ENCODE results near the gene ATP1B1. TPM values are rescaled to one million over a fixed set of nuclear protein-coding genes. Genes with fewer than 3 reads are reported as not detected.

Gene ATP1B1
- total RNA-seq, 1 donor from 2014 or later, result 77.3 TPM

- H3K27me3 ChIP-seq (ENCODE audit: control insufficient read depth, insufficient read depth, low read length), result no peaks in the 10 kb centered on the region
- no peak for TF ChIP-seq CTCF (IDR thresholded peaks at IDR 0.05; ENCODE audit: insufficient read depth, low read length, poor library complexity, severe bottlenecking)
- DNase-seq (ENCODE audit: low read depth), result no peak
- no peaks in the 10 kb centered on the region for H3K36me3 ChIP-seq (ENCODE audit: control insufficient read depth, insufficient read depth, low read length)
- no peak overlapping the region for H3K4me3 ChIP-seq (ENCODE audit: low read depth, low read length)
Measured at GRCh38 chr1:169098380-169098779, 8.1 kb upstream of the ATP1B1 start.

GRCh38 chr1:169099561-169099960 is 6.9 kb upstream of the ATP1B1 start:
- DNase-seq (ENCODE audit: low read depth), result no peak
- no peaks in the 10 kb centered on the region for H3K27me3 ChIP-seq (ENCODE audit: control insufficient read depth, insufficient read depth, low read length)
- no peak for TF ChIP-seq CTCF (IDR thresholded peaks at IDR 0.05; ENCODE audit: insufficient read depth, low read length, poor library complexity, severe bottlenecking)
- H3K4me3 ChIP-seq (ENCODE audit: low read depth, low read length), result no peak overlapping the region
- H3K36me3 ChIP-seq (ENCODE audit: control insufficient read depth, insufficient read depth, low read length), result no peaks in the 10 kb centered on the region

- TF ChIP-seq CTCF (IDR thresholded peaks at IDR 0.05; ENCODE audit: insufficient read depth, low read length, poor library complexity, severe bottlenecking), result no peak
- no peaks in the 10 kb centered on the region for H3K27me3 ChIP-seq (ENCODE audit: control insufficient read depth, insufficient read depth, low read length)
- DNase-seq (ENCODE audit: low read depth), result no peak
- H3K4me3 ChIP-seq (ENCODE audit: low read depth, low read length), result no peak overlapping the region
- no peaks in the 10 kb centered on the region for H3K36me3 ChIP-seq (ENCODE audit: control insufficient read depth, insufficient read depth, low read length)
Measured at GRCh38 chr1:169100208-169100607, 6.3 kb upstream of the ATP1B1 start.

- no peaks in the 10 kb centered on the region for H3K36me3 ChIP-seq (ENCODE audit: control insufficient read depth, insufficient read depth, low read length)
- no peak for TF ChIP-seq CTCF (IDR thresholded peaks at IDR 0.05; ENCODE audit: insufficient read depth, low read length, poor library complexity, severe bottlenecking)
- DNase-seq (ENCODE audit: low read depth), result no peak
Measured at GRCh38 chr1:169100651-169101088, 5.8 kb upstream of the ATP1B1 start.

GRCh38 chr1:169102567-169102966 is 3.9 kb upstream of the ATP1B1 start:
- no peak for DNase-seq (ENCODE audit: low read depth)
- no peaks in the 10 kb centered on the region for H3K27me3 ChIP-seq (ENCODE audit: control insufficient read depth, insufficient read depth, low read length)
- no peaks in the 10 kb centered on the region for H3K36me3 ChIP-seq (ENCODE audit: control insufficient read depth, insufficient read depth, low read length)
- H3K4me3 ChIP-seq (ENCODE audit: low read depth, low read length), result no peak overlapping the region
- no peak for TF ChIP-seq CTCF (IDR thresholded peaks at IDR 0.05; ENCODE audit: insufficient read depth, low read length, poor library complexity, severe bottlenecking)

More at GRCh38 chr1:169100651-169101088, 5.8 kb upstream of the ATP1B1 start:
- Histone ChIP-seq H3K27me3 (ENCODE audit: control insufficient read depth, insufficient read depth, low read length) (no peaks in the 10 kb centered on the region), H3K4me3 (ENCODE audit: low read depth, low read length) (no peak overlapping the region)

- DNase-seq (ENCODE audit: low read depth), result no peak
- TF ChIP-seq CTCF (IDR thresholded peaks at IDR 0.05; ENCODE audit: insufficient read depth, low read length, poor library complexity, severe bottlenecking), result no peak
- H3K27me3 ChIP-seq (ENCODE audit: control insufficient read depth, insufficient read depth, low read length), result no peaks in the 10 kb centered on the region
- H3K36me3 ChIP-seq (ENCODE audit: control insufficient read depth, insufficient read depth, low read length), result no peaks in the 10 kb centered on the region
- no peak overlapping the region for H3K4me3 ChIP-seq (ENCODE audit: low read depth, low read length)
Measured at GRCh38 chr1:169103002-169103401, 3.5 kb upstream of the ATP1B1 start.
